K562 (cell line): ENCODE measurements around the gene TRNP1. TPM values are rescaled to one million over a fixed set of nuclear protein-coding genes. Genes with fewer than 3 reads are reported as not detected.

Source experiments
- ATAC-seq: fragments of 200-7000 bp; cut with Tn5 transposase; 3 replicates; pipeline ENCODE4 v1.9.1; 2020; ENCODE audit warnings: moderate library complexity
- BruUV-seq: library from RNA; stranded (reverse); fragments of 400-500 nt; replicated peaks from 2 replicates; lab custom pipeline; 2021; lab: Mats Ljungman, UMichigan
- CTCF ChIA-PET: fragments of 300-600 bp; formaldehyde crosslinking; extraction: SDS; loops from one replicate; lab custom pipeline; 2021; ENCODE audit warnings: low intra/inter-chr PET ratio; lab: Yijun Ruan, JAX
- POLR2A ChIA-PET: fragments of 300-600, 350-650 bp; sonication (Branson Sonifier 250); formaldehyde crosslinking; extraction: SDS; loops from one replicate; lab custom pipeline; 2021; ENCODE audit warnings: antibody characterized with exemption, inconsistent platforms; lab: Yijun Ruan, JAX
- DNase-seq, 4 experiments: peaks; one replicate each; pipeline versions ENCODE4 v3.0.0 to v3.0.0-alpha.2; 2011 to 2018; ENCODE audit warnings: low spot score in 3 of 4, mixed read lengths in 3 of 4; ENCODE audit errors: extremely low read depth in 1 of 4
- FAIRE-seq: peaks from 2 replicates; lab custom pipeline; 2011; peaks lifted over from hg19 to GRCh38; lab: Jason Lieb, UNC
- H2AFZ ChIP-seq: 2 replicates; pipeline ENCODE4 v1.6.0; 2011; ENCODE audit warnings: low read depth, low read length, control low read depth, inconsistent platforms
- H3K27ac ChIP-seq: fragments of 200-600 bp; 3 replicates; pipeline ENCODE4 v1.8.0; 2011; ENCODE audit warnings: low read depth, mild to moderate bottlenecking, control low read depth, inconsistent platforms, low read length, moderate library complexity, mixed read lengths; ENCODE audit errors: extremely low read depth
- H3K27me3 ChIP-seq, 2 experiments: fragments of 300-600 bp in 1 of 2; 2 replicates in 1 of 2; 3 replicates in 1 of 2; pipeline versions ENCODE4 v1.6.0 to v1.8.0; 2011; ENCODE audit warnings: inconsistent platforms in 2 of 2, low read length in 2 of 2, mild to moderate bottlenecking in 1 of 2, mixed read lengths in 1 of 2, moderate library complexity in 1 of 2; ENCODE audit not compliant: control insufficient read depth in 2 of 2, insufficient read depth in 2 of 2
- H3K36me3 ChIP-seq: fragments of 300-600 bp; 3 replicates; pipeline ENCODE4 v1.8.0; 2011; ENCODE audit warnings: mild to moderate bottlenecking, low read length, inconsistent platforms; ENCODE audit not compliant: control insufficient read depth, insufficient read depth
- H3K4me1 ChIP-seq, 2 experiments: fragments of 200-600 bp in 1 of 2; replicated peaks in 1 of 2; 2 replicates in 1 of 2; 3 replicates in 1 of 2; pipeline versions ENCODE4 v1.5.1 to v1.8.0; 2011; ENCODE audit warnings: inconsistent platforms in 2 of 2, low read length in 2 of 2, mild to moderate bottlenecking in 1 of 2, mixed read lengths in 1 of 2, moderate library complexity in 1 of 2; ENCODE audit not compliant: control insufficient read depth in 2 of 2, insufficient read depth in 2 of 2
- H3K4me2 ChIP-seq: 2 replicates; pipeline ENCODE4 v1.6.1; 2011; ENCODE audit warnings: low read length, control low read depth, inconsistent platforms, mixed read lengths; ENCODE audit not compliant: insufficient read depth
- H3K4me3 ChIP-seq: fragments of 200-600 bp; sonication (generic), shearing (Covaris generic); 2 replicates; pipeline ENCODE4 v1.5.1; 2016; ENCODE audit warnings: control low read depth, inconsistent platforms
- H3K79me2 ChIP-seq: fragments of 200-600 bp; 3 replicates; pipeline ENCODE4 v1.8.0; 2011; ENCODE audit warnings: low read length, inconsistent platforms; ENCODE audit not compliant: control insufficient read depth, insufficient read depth
- H3K9ac ChIP-seq, 2 experiments: 2 replicates each; pipeline versions ENCODE4 v1.6.0 to v1.6.1; 2011; ENCODE audit warnings: low read depth in 2 of 2, low read length in 2 of 2, control low read depth in 1 of 2, inconsistent platforms in 1 of 2, mild to moderate bottlenecking in 1 of 2, mixed read lengths in 1 of 2; ENCODE audit not compliant: insufficient read depth in 1 of 2
- H3K9me1 ChIP-seq: one replicate; pipeline ENCODE4 v1.6.0; 2011; ENCODE audit warnings: inconsistent platforms, mild to moderate bottlenecking, low read length, moderate library complexity; ENCODE audit not compliant: control insufficient read depth, insufficient read depth
- H3K9me3 ChIP-seq: replicated peaks from 2 replicates; pipeline ENCODE4 v1.5.1; 2011; ENCODE audit warnings: low read depth, low read length, inconsistent platforms; ENCODE audit not compliant: control insufficient read depth, insufficient read depth
- H4K20me1 ChIP-seq: replicated peaks from 2 replicates; pipeline ENCODE4 v1.6.1; 2011; ENCODE audit warnings: low read length, inconsistent platforms, mixed read lengths; ENCODE audit not compliant: control insufficient read depth, insufficient read depth
- ARID2 ChIP-seq: fragments of 450-650 bp; IDR thresholded peaks from 2 replicates; pipeline ENCODE4 v1.6.1; 2017; ENCODE audit warnings: antibody characterized with exemption, mild to moderate bottlenecking
- ARNT ChIP-seq, 2 experiments: fragments of 450-650 bp; IDR thresholded peaks; 2 replicates each; pipeline ENCODE4 v1.6.1; 2016; ENCODE audit warnings: mild to moderate bottlenecking in 1 of 2
- ATF3 ChIP-seq, 2 experiments: fragments of 450-650 bp in 1 of 2; sonication (generic) in 1 of 2; formaldehyde crosslinking in 1 of 2; IDR thresholded peaks in 1 of 2; conservative IDR thresholded peaks in 1 of 2; 2 replicates each; pipeline versions ENCODE4 v1.6.1 to v1.8.1; 2016 to 2023; ENCODE audit warnings: mild to moderate bottlenecking in 2 of 2, moderate library complexity in 2 of 2, inconsistent platforms in 1 of 2, missing genetic modification reagents in 1 of 2
- CBFA2T3 ChIP-seq: fragments of 450-650 bp; IDR thresholded peaks from 2 replicates; pipeline ENCODE4 v1.6.1; 2017
- DIDO1 ChIP-seq: fragments of 450-650 bp; IDR thresholded peaks from 2 replicates; pipeline ENCODE4 v1.6.1; 2016; ENCODE audit warnings: low read depth, missing biosample characterization, missing genetic modification characterization
- FOXK2 ChIP-seq, 2 experiments: fragments of 450-650 bp; IDR thresholded peaks in 1 of 2; conservative IDR thresholded peaks in 1 of 2; 2 replicates each; pipeline ENCODE4 v1.6.1; 2016; ENCODE audit warnings: low read depth in 2 of 2, mild to moderate bottlenecking in 1 of 2
- HCFC1 ChIP-seq: IDR thresholded peaks from 2 replicates; pipeline ENCODE4 v1.6.1; 2012; ENCODE audit warnings: low read depth, low read length, improper control_type of control experiment
- HDAC1 ChIP-seq, 2 experiments: fragments of 450-650 bp; IDR thresholded peaks; 2 replicates each; pipeline ENCODE4 v1.6.1; 2016 to 2017; ENCODE audit warnings: inconsistent platforms in 1 of 2, mild to moderate bottlenecking in 1 of 2, moderate library complexity in 1 of 2
- HEY1 ChIP-seq: fragments of 250-450 bp; sonication (Bioruptor Pico); IDR thresholded peaks from 2 replicates; pipeline ENCODE4 v1.5.0; 2020; ENCODE audit warnings: mild to moderate bottlenecking, moderate library complexity, borderline replicate concordance
- KDM1A ChIP-seq, 2 experiments: fragments of 450-650 bp; IDR thresholded peaks; 2 replicates each; pipeline ENCODE4 v1.6.1; 2016; ENCODE audit warnings: mild to moderate bottlenecking in 2 of 2
- LARP7 ChIP-seq: fragments of 450-650 bp; IDR thresholded peaks from 2 replicates; pipeline ENCODE4 v1.6.1; 2016
- MYC ChIP-seq, 2 experiments: fragments of 250-450 bp in 1 of 2; sonication (Bioruptor Pico) in 1 of 2; IDR thresholded peaks; 2 replicates each; pipeline versions ENCODE4 v1.5.1 to v1.6.1; 2012 to 2021; ENCODE audit warnings: low read depth in 2 of 2, borderline replicate concordance in 1 of 2, improper control_type of control experiment in 1 of 2, low read length in 1 of 2, mild to moderate bottlenecking in 1 of 2, moderate library complexity in 1 of 2
- MYNN ChIP-seq, 2 experiments: sonication (generic); formaldehyde crosslinking in 1 of 2; IDR thresholded peaks; 2 replicates each; pipeline versions ENCODE4 v1.5.0 to v1.6.1; 2016 to 2020; ENCODE audit warnings: antibody characterized with exemption in 1 of 2, missing genetic modification reagents in 1 of 2
- NFRKB ChIP-seq: fragments of 450-650 bp; IDR thresholded peaks from 2 replicates; pipeline ENCODE4 v1.6.1; 2016; ENCODE audit warnings: low read depth
- RAD21 ChIP-seq, 2 experiments: fragments of 250-450 bp in 1 of 2; fragments of 450-650 bp in 1 of 2; sonication (Bioruptor Pico) in 1 of 2; formaldehyde crosslinking in 1 of 2; IDR thresholded peaks in 1 of 2; conservative IDR thresholded peaks in 1 of 2; 2 replicates each; pipeline versions ENCODE4 v1.4.0 to v1.8.0; 2020 to 2022; ENCODE audit warnings: mild to moderate bottlenecking in 2 of 2, moderate library complexity in 1 of 2
- STAG1 ChIP-seq: sonication (generic); formaldehyde crosslinking; IDR thresholded peaks from 2 replicates; pipeline ENCODE4 v1.5.0; 2020; ENCODE audit warnings: missing genetic modification reagents, borderline replicate concordance
- TBL1XR1 ChIP-seq, 2 experiments: IDR thresholded peaks; 2 replicates each; pipeline ENCODE4 v1.6.1; 2012; ENCODE audit warnings: improper control_type of control experiment in 2 of 2, low read length in 2 of 2, mild to moderate bottlenecking in 1 of 2
- WGBS: fragments of 100-300 bp; shearing (Covaris generic); methylation state at CpG from one replicate; pipeline ENCODE4 v1.1.6; 2016; ENCODE audit warnings: low coverage, mixed read lengths; ENCODE audit not compliant: insufficient coverage; ENCODE audit errors: missing lambda C conversion rate; 5-methylcytosine and 5-hydroxymethylcytosine counted together
- in situ Hi-C: fragments of 300-500 bp; cut with MboI; formaldehyde crosslinking; loops from 4 replicates; pipeline ENCODE4 v1.15.0; 2018; ENCODE audit warnings: inconsistent platforms, mixed read lengths
- intact Hi-C: fragments of 100-400 bp; cut with micrococcal nuclease; formaldehyde crosslinking; loops from 2 replicates; pipeline ENCODE4 v1.14.2; 2022
- polyA plus RNA-seq, 8 experiments: library from polyadenylated mRNA; depleted of rRNA in 4 of 8; stranded (reverse) in 5 of 8; unstranded in 3 of 8; fragments of >200 nt; fragmentation: Nextera tagmentation in 2 of 8; fragmentation: Illumina TruSeq in 1 of 8; extraction: Ambion mirVana in 2 of 8; extraction: Trizol in 1 of 8; gene quantifications; 2 replicates each; pipeline versions ENCODE4 v1.2.1 to v1.2.3, GENCODE V29; 2011 to 2014; ENCODE audit warnings: inconsistent platforms in 1 of 8, missing spikeins in 1 of 8
- total RNA-seq, 7 experiments: library from RNA; depleted of rRNA in 6 of 7; stranded (reverse); fragments of >200 nt in 6 of 7; fragmentation: Illumina TruSeq in 2 of 7; extraction: Trizol in 2 of 7; gene quantifications; 2 replicates each; pipeline versions ENCODE4 v1.2.1 to v1.2.3, GENCODE V29; 2011 to 2021; ENCODE audit warnings: low replicate concordance in 1 of 7
- TF ChIP-seq, protein P1 (sequence below): fragments of 450-650 bp; conservative IDR thresholded peaks from 2 replicates; pipeline ENCODE4 v1.6.1; 2016; ENCODE audit warnings: missing genetic modification characterization, low read depth, mild to moderate bottlenecking, missing compliant biosample characterization, moderate library complexity

TRNP1 gene
- total and polyA plus RNA-seq, 9 of the 15 experiments (the other 6 are each of a cell fraction or from before 2014, with no cell fraction given), result 0.03 to 1.3 (median 0.95) TPM

DNA sequence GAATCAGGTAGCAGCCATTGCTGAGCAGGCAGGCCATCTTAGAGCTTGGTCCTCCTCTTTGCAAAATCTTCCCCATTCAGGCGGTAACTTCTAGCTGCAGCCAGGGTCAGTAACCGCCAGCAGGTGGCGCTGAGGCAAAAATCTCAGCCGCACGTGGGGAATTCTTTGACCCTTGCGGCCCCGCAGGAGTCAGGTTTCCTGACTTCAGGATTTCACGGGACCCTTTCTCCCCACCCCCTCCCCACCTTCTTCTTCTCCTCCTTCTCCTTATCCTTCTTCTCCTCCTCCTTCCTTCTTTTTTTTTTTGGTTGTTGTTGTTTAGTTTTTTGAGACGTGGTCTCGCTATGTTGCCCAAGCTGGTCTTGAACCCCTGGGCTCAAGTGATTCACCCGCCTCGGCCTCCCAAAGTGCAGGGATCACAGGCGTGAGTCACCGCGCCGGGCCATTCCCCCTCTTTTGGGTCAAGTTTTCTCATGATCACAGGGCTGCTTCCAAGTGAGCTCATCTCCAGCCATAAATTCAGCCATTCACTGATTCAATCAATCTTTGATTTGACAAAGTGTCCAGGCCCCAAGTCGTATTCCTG lies 52.6 kb downstream of the TRNP1 start:
- Histone ChIP-seq H3K9me1 (no peaks in the 10 kb centered on the region), H3K4me3 (no peak overlapping the region), H3K27me3 (peaks cover 0 to 5% of the 10 kb centered on the region in 2 experiments; a peak in 1 of 5 replicates), H3K36me3 (no peaks in the 10 kb centered on the region), H3K9me3 (no peaks in the 10 kb centered on the region), H3K27ac (no peak overlapping the region), H3K79me2 (no peaks in the 10 kb centered on the region), H4K20me1 (no peaks in the 10 kb centered on the region), H3K4me1 (peaks cover 3 to 5% of the 10 kb centered on the region in 2 experiments; a peak in 3 of 5 replicates), H3K9ac (no peak overlapping the region), H2AFZ (no peak overlapping the region), H3K4me2 (no peak overlapping the region)
- in situ Hi-C loops, result loop anchor here (5.0 kb wide), 2 partner anchors 51 to 236 kb away; no protein-coding TSS in a partner anchor
- peak; percentile 74 to 85 (median 83) for DNase-seq
- peak; percentile 79 for ATAC-seq
- peak; percentile 95 for FAIRE-seq
- intact Hi-C loops, result loop anchor here (2.0 to 10.0 kb wide), 4 partner anchors 239 to 619 kb away; no protein-coding TSS in a partner anchor
- whole genome bisulfite sequencing, result 12% methylated on average over 17 of the region's 17 CpGs
- ChIA-PET CTCF (interaction anchor here (0.6 to 7.1 kb wide), 10 partner anchors 48 to 561 kb away, joined by 3 to 227 read pairs (median 4); partner anchors contain the start of gene SLC9A1), POLR2A (interaction anchor here (0.6 to 1.6 kb wide), 9 partner anchors 45 to 111 kb away, joined by 3 to 7 read pairs (median 3); partner anchors contain the start of gene SLC9A1)
- BruUV-seq, result no TSS peak
- TF ChIP-seq NFRKB (0 out of 2 replicates have a peak, but pooled peaks have one; percentile 28), STAG1 (CRISPR knock-in tag) (peak; percentile 45; the same call in 1 of the 2 replicates), HCFC1 (0 out of 2 replicates have a peak, but pooled peaks have one; percentile 11), ATF3 (IDR thresholded peaks at IDR 0.05) (peak; percentile 69), ATF3 (CRISPR knock-in tag; conservative IDR thresholded peaks at IDR 0.05) (0 out of 2 replicates have a peak, but pooled peaks have one; percentile 60), CBFA2T3 (peak; percentile 24; the same call in 1 of the 2 replicates), MYNN (IDR thresholded peaks at IDR 0.05) (no peak), MYNN (CRISPR knock-in tag; IDR thresholded peaks at IDR 0.05) (no peak), HDAC1 (IDR thresholded peaks at IDR 0.05) (peak in 1 of 2 experiments; percentile 90; a peak in 2 of 4 replicates), FOXK2 (conservative IDR thresholded peaks at IDR 0.05 in 1 of 2, IDR thresholded peaks at IDR 0.05 in 1 of 2; ENCODE audit: low read depth in 2 of 2) (0 out of 4 replicates have a peak, but pooled peaks of 1 of the 2 experiments have one; percentile 43), KDM1A (IDR thresholded peaks at IDR 0.05) (peak; percentile 96), MYC (IDR thresholded peaks at IDR 0.05; ENCODE audit: low read depth, low read length) (peak; percentile 93), MYC (CRISPR knock-in tag; IDR thresholded peaks at IDR 0.05; ENCODE audit: borderline replicate concordance, low read depth) (0 out of 2 replicates have a peak, but pooled peaks have one; percentile 12), TBL1XR1 (IDR thresholded peaks at IDR 0.05; ENCODE audit: low read length in 2 of 2) (0 out of 4 replicates have a peak, but pooled peaks of 1 of the 2 experiments have one; percentile 50), HEY1 (no peak), DIDO1 (tag) (0 out of 2 replicates have a peak, but pooled peaks have one; percentile 33), RAD21 (CRISPR knock-in tag; conservative IDR thresholded peaks at IDR 0.05 in 1 of 2, IDR thresholded peaks at IDR 0.05 in 1 of 2) (peak; percentile 73 to 93), ARNT (IDR thresholded peaks at IDR 0.05) (peak; percentile 33 to 86; a peak in 3 of 4 replicates), LARP7 (0 out of 2 replicates have a peak, but pooled peaks have one; percentile 40), ARID2 (peak; percentile 68)
- TF ChIP-seq, protein P1, sequence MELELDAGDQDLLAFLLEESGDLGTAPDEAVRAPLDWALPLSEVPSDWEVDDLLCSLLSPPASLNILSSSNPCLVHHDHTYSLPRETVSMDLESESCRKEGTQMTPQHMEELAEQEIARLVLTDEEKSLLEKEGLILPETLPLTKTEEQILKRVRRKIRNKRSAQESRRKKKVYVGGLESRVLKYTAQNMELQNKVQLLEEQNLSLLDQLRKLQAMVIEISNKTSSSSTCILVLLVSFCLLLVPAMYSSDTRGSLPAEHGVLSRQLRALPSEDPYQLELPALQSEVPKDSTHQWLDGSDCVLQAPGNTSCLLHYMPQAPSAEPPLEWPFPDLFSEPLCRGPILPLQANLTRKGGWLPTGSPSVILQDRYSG, result no peak
